Endodermal cell (in vitro differentiated cells): ENCODE results near the gene ECHS1. TPM values are rescaled to one million over a fixed set of nuclear protein-coding genes. Genes with fewer than 3 reads are reported as not detected.

ENCODE experiments used
- DNase-seq: peaks from one replicate; pipeline ENCODE4 v3.0.0-alpha.2; 2017
- H3K27ac ChIP-seq: 2 replicates; pipeline ENCODE4 v1.5.1; 2013; ENCODE audit warnings: mild to moderate bottlenecking, low read depth, low read length, moderate library complexity
- H3K27me3 ChIP-seq: 2 replicates; pipeline ENCODE4 v1.6.1; 2013; ENCODE audit warnings: mild to moderate bottlenecking, low read length, moderate library complexity; ENCODE audit not compliant: insufficient read depth, control insufficient read depth, poor library complexity, severe bottlenecking
- H3K36me3 ChIP-seq: 2 replicates; pipeline ENCODE4 v1.7.0; 2013; ENCODE audit warnings: mild to moderate bottlenecking, low read length, moderate library complexity; ENCODE audit not compliant: control insufficient read depth, insufficient read depth
- H3K4me1 ChIP-seq: one replicate; pipeline ENCODE4 v1.7.0; 2013; ENCODE audit warnings: low read length; ENCODE audit not compliant: control insufficient read depth, insufficient read depth
- H3K4me3 ChIP-seq: 2 replicates; pipeline ENCODE4 v1.5.1; 2013; ENCODE audit warnings: mild to moderate bottlenecking, low read length, moderate library complexity
- H3K9ac ChIP-seq: 2 replicates; pipeline ENCODE4 v1.6.1; 2013; ENCODE audit warnings: mild to moderate bottlenecking, low read length, moderate library complexity; ENCODE audit not compliant: poor library complexity, severe bottlenecking; ENCODE audit errors: extremely low read depth
- H3K9me3 ChIP-seq: 2 replicates; pipeline ENCODE4 v1.6.1; 2013; ENCODE audit warnings: mild to moderate bottlenecking, low read length, moderate library complexity; ENCODE audit not compliant: control insufficient read depth
- H3K27ac Mint-ChIP-seq: 2 replicates; pipeline ENCODE4 v1.8.0; 2020; ENCODE audit warnings: mixed read lengths
- H3K27me3 Mint-ChIP-seq: 2 replicates; pipeline ENCODE4 v1.8.0; 2021; ENCODE audit warnings: mild to moderate bottlenecking, mixed read lengths; ENCODE audit not compliant: insufficient read depth
- H3K36me3 Mint-ChIP-seq: 2 replicates; pipeline ENCODE4 v1.8.0; 2020; ENCODE audit warnings: low read depth, mixed read lengths
- H3K4me1 Mint-ChIP-seq: 2 replicates; pipeline ENCODE4 v1.8.0; 2020; ENCODE audit warnings: mixed read lengths
- H3K4me3 Mint-ChIP-seq: 2 replicates; pipeline ENCODE4 v1.8.0; 2020; ENCODE audit warnings: mild to moderate bottlenecking, moderate library complexity, mixed read lengths
- H3K9me3 Mint-ChIP-seq: 2 replicates; pipeline ENCODE4 v1.8.0; 2020; ENCODE audit warnings: mild to moderate bottlenecking, mixed read lengths
- CTCF ChIP-seq: fragments of 200-600 bp; sonication (generic); conservative IDR thresholded peaks from 2 replicates; pipeline ENCODE4 v1.5.0; 2021; ENCODE audit warnings: antibody characterized with exemption, mild to moderate bottlenecking
- WGBS, 2 experiments: methylation state at CpG; one replicate each; pipeline versions ENCODE4 v1.1.5 to v1.1.7; 2013; ENCODE audit warnings: missing lambda C conversion rate in 2 of 2, mixed read lengths in 1 of 2; ENCODE audit not compliant: insufficient coverage in 1 of 2, insufficient read length in 1 of 2; 5-methylcytosine and 5-hydroxymethylcytosine counted together
- total RNA-seq, 2 donors: library from RNA; stranded (reverse); fragmentation: NEBNext Ultra II Directional in 1 of 2; extraction: Animal tissue kit (Norgen Biotek cat#: 25700) in 1 of 2; gene quantifications; 2 replicates in 1 of 2; 3 replicates in 1 of 2; pipeline ENCODE4 v1.2.1, GENCODE V29; 2021

ECHS1 gene
- total RNA-seq, 2 donors from 2014 or later, result 92.3 to 102 TPM

- Histone ChIP-seq H3K27ac (no peak overlapping the region), H3K9ac (no peak overlapping the region), H3K9me3 (peaks cover 11% of the 10 kb centered on the region), H3K4me3 (no peak overlapping the region), H3K4me1 (no peaks in the 10 kb centered on the region), H3K36me3 (no peaks in the 10 kb centered on the region), H3K27me3 (peaks cover 69% of the 10 kb centered on the region)
- Mint-ChIP-seq H3K27ac (no peak overlapping the region), H3K4me1 (no peaks in the 10 kb centered on the region), H3K4me3 (no peak overlapping the region), H3K36me3 (no peaks in the 10 kb centered on the region), H3K9me3 (no peaks in the 10 kb centered on the region), H3K27me3 (peaks cover 19% of the 10 kb centered on the region)
- no peak for DNase-seq
- TF ChIP-seq CTCF, result no peak
- 87 to 97% methylated on average over 11 to 13 of the region's 13 CpGs for WGBS, 2 experiments
Observed at GRCh38 chr10:133339708-133340380, 33.3 kb downstream of the ECHS1 start.

- H3K9me3 Mint-ChIP-seq, result peaks cover 2% of the 10 kb centered on the region
- H3K27me3 Mint-ChIP-seq, result peaks cover 10% of the 10 kb centered on the region
- no peaks in the 10 kb centered on the region for H3K4me1 Mint-ChIP-seq
- peaks cover 11% of the 10 kb centered on the region for H3K9me3 ChIP-seq
- no peaks in the 10 kb centered on the region for H3K36me3 Mint-ChIP-seq
- WGBS, 2 experiments, result 82 to 90% methylated on average over 6 to 10 of the region's 10 CpGs
- no peak for TF ChIP-seq CTCF
- H3K27ac ChIP-seq, result no peak overlapping the region
- peaks cover 83% of the 10 kb centered on the region for H3K27me3 ChIP-seq
- no peak overlapping the region for H3K9ac ChIP-seq
- no peaks in the 10 kb centered on the region for H3K36me3 ChIP-seq
- no peak overlapping the region for H3K27ac Mint-ChIP-seq
- H3K4me1 ChIP-seq, result no peaks in the 10 kb centered on the region
- no peak for DNase-seq
- no peak overlapping the region for H3K4me3 ChIP-seq
- H3K4me3 Mint-ChIP-seq, result no peak overlapping the region
Observed at GRCh38 chr10:133338080-133339071, 34.8 kb downstream of the ECHS1 start.

GRCh38 chr10:133337370-133337725 is 35.8 kb downstream of the ECHS1 start:
- peaks cover 94% of the 10 kb centered on the region for H3K27me3 ChIP-seq
- H3K4me1 Mint-ChIP-seq, result no peaks in the 10 kb centered on the region
- H3K9me3 Mint-ChIP-seq, result peaks cover 2% of the 10 kb centered on the region
- no peaks in the 10 kb centered on the region for H3K36me3 Mint-ChIP-seq
- no peak overlapping the region for H3K27ac ChIP-seq
- DNase-seq, result no peak
- peaks cover 14% of the 10 kb centered on the region for H3K27me3 Mint-ChIP-seq
- no peak overlapping the region for H3K4me3 Mint-ChIP-seq
- no peaks in the 10 kb centered on the region for H3K4me1 ChIP-seq
- H3K36me3 ChIP-seq, result no peaks in the 10 kb centered on the region
- 84 to 89% methylated on average over 3 of the region's 3 CpGs for WGBS, 2 experiments
- no peak overlapping the region for H3K4me3 ChIP-seq
- H3K9ac ChIP-seq, result no peak overlapping the region
- peaks cover 11% of the 10 kb centered on the region for H3K9me3 ChIP-seq
- TF ChIP-seq CTCF, result no peak
- H3K27ac Mint-ChIP-seq, result no peak overlapping the region
